Urinary bladder (tissue), 4 donors: ENCODE data around the gene ATAD3C. TPM values are rescaled to one million over a fixed set of nuclear protein-coding genes. Genes with fewer than 3 reads are reported as not detected.

Experiments used
- DNase-seq: peaks from one replicate; pipeline ENCODE4 v3.0.0-alpha.2; 2015; ENCODE audit errors: extremely low spot score
- H3K27ac ChIP-seq: one replicate; pipeline ENCODE4 v1.5.1; 2013; ENCODE audit warnings: low read depth, mild to moderate bottlenecking, moderate library complexity
- H3K36me3 ChIP-seq: one replicate; pipeline ENCODE4 v1.6.1; 2013; ENCODE audit warnings: mild to moderate bottlenecking, moderate library complexity; ENCODE audit not compliant: insufficient read depth
- H3K4me1 ChIP-seq: one replicate; pipeline ENCODE4 v1.6.1; 2013; ENCODE audit warnings: mild to moderate bottlenecking, moderate library complexity; ENCODE audit not compliant: insufficient read depth
- H3K4me3 ChIP-seq: one replicate; pipeline ENCODE4 v1.5.1; 2013; ENCODE audit warnings: low read depth, low read length
- WGBS: extraction: QIAGEN DNeasy Blood & Tissue Kit; methylation state at CpG from one replicate; pipeline ENCODE4 v1.1.7; 2013; 5-methylcytosine and 5-hydroxymethylcytosine counted together
- polyA plus RNA-seq: library from polyadenylated mRNA; stranded (reverse); fragments of 200-250 nt; gene quantifications from one replicate; pipeline ENCODE4 v1.2.3, GENCODE V29; 2013
- total RNA-seq: library from RNA; depleted of rRNA; stranded (reverse); fragments of >200 nt; gene quantifications from one replicate; pipeline ENCODE4 v1.2.3, GENCODE V29; 2014
- donor health status: healthy with polysubstance abuse.
- donor health status: healthy.

The ATAD3C gene
- total and polyA plus RNA-seq, 2 donors, result 0.26 to 3.3 TPM

GRCh38 chr1:1432274-1432950, 17.1 kb upstream of the ATAD3C start:
- no peak overlapping the region for H3K4me3 ChIP-seq
- H3K4me1 ChIP-seq, result no peaks in the 10 kb centered on the region
- no peak for DNase-seq
- H3K27ac ChIP-seq, result peak overlapping the region; percentile 95
- no peaks in the 10 kb centered on the region for H3K36me3 ChIP-seq
- 56% methylated on average over 28 of the region's 28 CpGs for WGBS

GRCh38 chr1:1432951-1433803, 16.3 kb upstream of the ATAD3C start:
- WGBS, result 41% methylated on average over 34 of the region's 34 CpGs
- DNase-seq, result no peak
- H3K4me3 ChIP-seq, result no peak overlapping the region
- H3K36me3 ChIP-seq, result no peaks in the 10 kb centered on the region
- no peaks in the 10 kb centered on the region for H3K4me1 ChIP-seq
- peak overlapping the region; percentile 95 for H3K27ac ChIP-seq

- WGBS, result 12% methylated on average over 12 of the region's 12 CpGs
- Histone ChIP-seq H3K36me3 (no peaks in the 10 kb centered on the region), H3K4me3 (no peak overlapping the region), H3K4me1 (no peaks in the 10 kb centered on the region), H3K27ac (peak overlapping the region; percentile 95)
- DNase-seq, result no peak
Measured at GRCh38 chr1:1433804-1434130, 15.7 kb upstream of the ATAD3C start.

- Histone ChIP-seq H3K36me3 (no peaks in the 10 kb centered on the region), H3K27ac (peak overlapping the region; percentile 95), H3K4me1 (no peaks in the 10 kb centered on the region), H3K4me3 (no peak overlapping the region)
- DNase-seq, result no peak
- 5% methylated on average over 32 of the region's 32 CpGs for WGBS
Measured at GRCh38 chr1:1434131-1434823, 15.2 kb upstream of the ATAD3C start.

GRCh38 chr1:1434824-1435105, 14.7 kb upstream of the ATAD3C start:
- Histone ChIP-seq H3K4me1 (no peaks in the 10 kb centered on the region), H3K4me3 (no peak overlapping the region), H3K27ac (peak overlapping the region; percentile 95), H3K36me3 (no peaks in the 10 kb centered on the region)
- 53% methylated on average over 4 of the region's 4 CpGs for WGBS
- DNase-seq, result no peak

GRCh38 chr1:1435106-1435903, 14.2 kb upstream of the ATAD3C start, which contains the start of gene VWA1:
TSS of gene VWA1 (plus strand) at chr1:1435690. CDS start at chr1:1435749, 59 bp downstream.
- H3K36me3 ChIP-seq, result no peaks in the 10 kb centered on the region
- H3K27ac ChIP-seq, result peak within 1 kb of the TSS; percentile 95
- 6% methylated on average over 89 of the region's 89 CpGs for WGBS
- peak within 1 kb of the TSS; percentile 66 for H3K4me3 ChIP-seq
- no peaks in the 10 kb centered on the region for H3K4me1 ChIP-seq
- DNase-seq, result no peak

GRCh38 chr1:1435911-1436629, 13.4 kb upstream of the ATAD3C start:
- Histone ChIP-seq H3K27ac (no peak overlapping the region), H3K4me3 (peak overlapping the region; percentile 66), H3K36me3 (no peaks in the 10 kb centered on the region), H3K4me1 (no peaks in the 10 kb centered on the region)
- no peak for DNase-seq
- WGBS, result 11% methylated on average over 40 of the region's 40 CpGs

GRCh38 chr1:1436630-1437032, 12.9 kb upstream of the ATAD3C start:
- no peak for DNase-seq
- WGBS, result 69% methylated on average over 7 of the region's 7 CpGs
- H3K36me3 ChIP-seq, result no peaks in the 10 kb centered on the region
- no peak overlapping the region for H3K27ac ChIP-seq
- no peaks in the 10 kb centered on the region for H3K4me1 ChIP-seq
- H3K4me3 ChIP-seq, result peak overlapping the region; percentile 66

GRCh38 chr1:1437033-1437903, 12.2 kb upstream of the ATAD3C start:
- Histone ChIP-seq H3K36me3 (no peaks in the 10 kb centered on the region), H3K27ac (no peak overlapping the region), H3K4me1 (no peaks in the 10 kb centered on the region), H3K4me3 (no peak overlapping the region)
- 73% methylated on average over 31 of the region's 31 CpGs for WGBS
- no peak for DNase-seq

GRCh38 chr1:1437904-1438376, 11.5 kb upstream of the ATAD3C start:
- no peaks in the 10 kb centered on the region for H3K36me3 ChIP-seq

GRCh38 chr1:1438531-1439381, 10.7 kb upstream of the ATAD3C start:
- no peak for DNase-seq
- no peaks in the 10 kb centered on the region for H3K4me1 ChIP-seq
- H3K27ac ChIP-seq, result no peak overlapping the region
- 83% methylated on average over 45 of the region's 45 CpGs for WGBS
- no peak overlapping the region for H3K4me3 ChIP-seq
- no peaks in the 10 kb centered on the region for H3K36me3 ChIP-seq

More at GRCh38 chr1:1437904-1438376, 11.5 kb upstream of the ATAD3C start:
- Histone ChIP-seq H3K27ac (no peak overlapping the region), H3K4me1 (no peaks in the 10 kb centered on the region), H3K4me3 (no peak overlapping the region)
- WGBS, result 57% methylated on average over 11 of the region's 11 CpGs
- no peak for DNase-seq
